Measurements from ENCODE around the gene STK10.

DNA sequence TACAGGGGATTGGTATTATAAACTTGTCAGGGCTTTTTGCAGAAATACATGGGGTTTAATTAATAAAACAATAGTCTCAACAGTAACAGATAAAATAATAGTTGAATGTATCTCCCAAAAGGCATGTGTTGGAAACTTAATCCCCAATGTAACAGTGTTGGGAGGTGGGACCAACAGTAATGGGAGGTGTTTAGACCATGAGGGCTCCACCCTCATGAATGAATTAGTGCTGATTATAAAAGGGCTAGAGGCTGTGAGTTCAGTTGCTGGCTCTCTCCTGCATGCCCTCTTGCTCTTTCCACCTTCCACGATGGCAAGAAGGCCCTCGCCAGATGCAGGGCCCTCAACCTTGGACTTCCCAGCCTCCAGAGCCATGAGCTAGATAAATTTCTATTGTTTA lies 56.3 kb downstream of the STK10 start:
- TF ChIP-seq, protein P1, sequence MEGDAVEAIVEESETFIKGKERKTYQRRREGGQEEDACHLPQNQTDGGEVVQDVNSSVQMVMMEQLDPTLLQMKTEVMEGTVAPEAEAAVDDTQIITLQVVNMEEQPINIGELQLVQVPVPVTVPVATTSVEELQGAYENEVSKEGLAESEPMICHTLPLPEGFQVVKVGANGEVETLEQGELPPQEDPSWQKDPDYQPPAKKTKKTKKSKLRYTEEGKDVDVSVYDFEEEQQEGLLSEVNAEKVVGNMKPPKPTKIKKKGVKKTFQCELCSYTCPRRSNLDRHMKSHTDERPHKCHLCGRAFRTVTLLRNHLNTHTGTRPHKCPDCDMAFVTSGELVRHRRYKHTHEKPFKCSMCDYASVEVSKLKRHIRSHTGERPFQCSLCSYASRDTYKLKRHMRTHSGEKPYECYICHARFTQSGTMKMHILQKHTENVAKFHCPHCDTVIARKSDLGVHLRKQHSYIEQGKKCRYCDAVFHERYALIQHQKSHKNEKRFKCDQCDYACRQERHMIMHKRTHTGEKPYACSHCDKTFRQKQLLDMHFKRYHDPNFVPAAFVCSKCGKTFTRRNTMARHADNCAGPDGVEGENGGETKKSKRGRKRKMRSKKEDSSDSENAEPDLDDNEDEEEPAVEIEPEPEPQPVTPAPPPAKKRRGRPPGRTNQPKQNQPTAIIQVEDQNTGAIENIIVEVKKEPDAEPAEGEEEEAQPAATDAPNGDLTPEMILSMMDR (IDR thresholded peaks at IDR 0.05): no peak
- TF ChIP-seq POLR2A (IDR thresholded peaks at IDR 0.05): no peak

All from body of pancreas (tissue), 4 donors.